Astrocyte of the spinal cord (primary cell): Measurements from ENCODE around the gene PLA2G3.

Experiments used
- DNase-seq: peaks from one replicate; pipeline ENCODE4 v3.0.0; 2011; ENCODE audit warnings: low read depth, low spot score
- H3K4me3 ChIP-seq: 2 replicates; pipeline ENCODE4 v1.5.1; 2011; ENCODE audit warnings: low read depth, mild to moderate bottlenecking, low read length, moderate library complexity
- CTCF ChIP-seq: IDR thresholded peaks from 2 replicates; pipeline ENCODE4 v1.5.1; 2012; ENCODE audit warnings: low read depth, mild to moderate bottlenecking, low read length, inconsistent platforms
- in situ Hi-C: cut with HindIII; loops from 2 replicates; pipeline ENCODE4 v1.10.0; 2017; ENCODE audit warnings: low sequenced_read_pairs

Gene PLA2G3

GRCh38 chr22:31139866-31140716, at the start of gene PLA2G3:
PLA2G3 (minus strand) TSS chr22:31140508; CDS start chr22:31140354, 154 bp downstream.
- H3K4me3 ChIP-seq: peak within 1 kb of the TSS; percentile 3
- in situ Hi-C loops: no loop called here
- peak; percentile 19 for TF ChIP-seq CTCF
- peak; percentile 63 for DNase-seq

- in situ Hi-C loops: no loop called here
- no peak for DNase-seq
- no peak for TF ChIP-seq CTCF
These were observed 47.3 kb upstream of the PLA2G3 start for GRCh38 chr22:31187627-31188026.

GRCh38 chr22:31185056-31185455, 44.7 kb upstream of the PLA2G3 start:
- TF ChIP-seq CTCF: no peak
- peak; percentile 7 for DNase-seq
- in situ Hi-C loops: no loop called here
- H3K4me3 ChIP-seq: no peak overlapping the region

More at GRCh38 chr22:31187627-31188026, 47.3 kb upstream of the PLA2G3 start:
- no peak overlapping the region for H3K4me3 ChIP-seq

- no peak for TF ChIP-seq CTCF
- no peak overlapping the region for H3K4me3 ChIP-seq
- DNase-seq: no peak
- in situ Hi-C loops: no loop called here
These were observed 43.7 kb upstream of the PLA2G3 start for GRCh38 chr22:31184015-31184414.

- DNase-seq: peak; percentile 19
- H3K4me3 ChIP-seq: no peak overlapping the region
- TF ChIP-seq CTCF: no peak
- in situ Hi-C loops: no loop called here
These were observed 39.0 kb upstream of the PLA2G3 start for GRCh38 chr22:31179345-31179744.

GRCh38 chr22:31178859-31179258, 38.6 kb upstream of the PLA2G3 start:
- no peak for TF ChIP-seq CTCF
- DNase-seq: no peak
- in situ Hi-C loops: no loop called here
- H3K4me3 ChIP-seq: no peak overlapping the region
